ENCODE data around the gene OSM. TPM values are rescaled to one million over a fixed set of nuclear protein-coding genes. Genes with fewer than 3 reads are reported as not detected.

Gene OSM
- polyA plus RNA-seq, 2 of the 4 experiments (the other 2 are of a cell fraction), result not detected

DNA sequence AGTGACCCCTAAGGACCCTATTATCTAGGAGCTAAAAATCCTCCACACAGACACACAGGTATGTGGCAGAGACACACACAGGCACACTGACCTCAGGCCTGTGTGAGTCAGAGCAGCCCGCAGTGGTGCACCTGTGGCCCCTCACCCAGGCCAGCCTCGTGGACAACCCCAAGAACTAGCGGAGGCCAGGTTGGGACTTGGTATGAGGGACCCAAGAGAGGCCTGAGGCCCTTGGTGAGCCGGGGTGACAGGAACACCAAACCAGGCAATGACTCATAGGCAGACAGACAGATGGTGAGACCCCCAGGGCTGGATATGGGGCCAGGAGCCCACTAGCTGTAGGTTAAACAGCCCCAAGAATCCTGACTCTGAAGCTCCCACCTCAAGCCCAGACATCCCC, 16.7 kb upstream of the OSM start:
- 100% methylated on average over 1 of the region's 4 CpGs for WGBS (ENCODE audit: missing lambda C conversion rate)
- POLR2A ChIA-PET, result no interaction called here
- ATAC-seq (no peak), FAIRE-seq (no peak), DNase-seq (ENCODE audit: low read depth in 1 of 2, low spot score in 1 of 2) (no peak)
- peaks cover 25% of the 10 kb centered on the region for H3K4me1 ChIP-seq
- H3K4me2 ChIP-seq, result no peak overlapping the region
- TF ChIP-seq POLR2A (IDR thresholded peaks at IDR 0.05; ENCODE audit: low read length) (no peak), EHMT2 (IDR thresholded peaks at IDR 0.05; ENCODE audit: low read depth) (no peak), CEBPB (IDR thresholded peaks at IDR 0.05) (no peak)
- TF ChIP-seq, protein P1, sequence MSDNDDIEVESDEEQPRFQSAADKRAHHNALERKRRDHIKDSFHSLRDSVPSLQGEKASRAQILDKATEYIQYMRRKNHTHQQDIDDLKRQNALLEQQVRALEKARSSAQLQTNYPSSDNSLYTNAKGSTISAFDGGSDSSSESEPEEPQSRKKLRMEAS (IDR thresholded peaks at IDR 0.05), result no peak
- CTCF ChIA-PET, result interaction anchor here (5.5 kb wide), 1 partner anchor 20 kb away, joined by 34 read pairs; no protein-coding TSS in a partner anchor
- H3K27ac ChIP-seq, result peak overlapping the region in 1 of 2 experiments; percentile 28; a peak in 2 of 6 replicates
- H3K4me3 ChIP-seq, result no peak overlapping the region
- no peaks in the 10 kb centered on the region for H3K9me3 ChIP-seq

- DNase-seq (ENCODE audit: low read depth in 1 of 2, low spot score in 1 of 2) (no peak), ATAC-seq (no peak), FAIRE-seq (no peak)
- Histone ChIP-seq H3K4me1 (peaks cover 28% of the 10 kb centered on the region), H3K27ac (peak overlapping the region in 1 of 2 experiments; percentile 25; a peak in 1 of 6 replicates), H3K4me2 (no peak overlapping the region), H3K4me3 (no peak overlapping the region), H3K9me3 (no peaks in the 10 kb centered on the region)
- POLR2A ChIA-PET, result no interaction called here
- CTCF ChIA-PET, result interaction anchor here (5.5 kb wide), 1 partner anchor 19 kb away, joined by 34 read pairs; no protein-coding TSS in a partner anchor
- WGBS (ENCODE audit: missing lambda C conversion rate), result 88% methylated on average over 3 of the region's 7 CpGs
- TF ChIP-seq HOXB13 (CRISPR knock-in tag; IDR thresholded peaks at IDR 0.05; ENCODE audit: low read depth) (no peak), ATOH8 (CRISPR knock-in tag; IDR thresholded peaks at IDR 0.05; ENCODE audit: low read depth) (no peak), ZNF302 (CRISPR knock-in tag; IDR thresholded peaks at IDR 0.05) (no peak), TFCP2L1 (CRISPR knock-in tag; IDR thresholded peaks at IDR 0.05) (no peak), USF2 (IDR thresholded peaks at IDR 0.05) (no peak), CBX8 (IDR thresholded peaks at IDR 0.05) (no peak), KDM1A (IDR thresholded peaks at IDR 0.05; ENCODE audit: low read depth) (no peak), FOXS1 (CRISPR knock-in tag; IDR thresholded peaks at IDR 0.05) (no peak), EP300 (IDR thresholded peaks at IDR 0.05) (no peak), JUN (IDR thresholded peaks at IDR 0.05) (no peak), ZFP36 (IDR thresholded peaks at IDR 0.05; ENCODE audit: borderline replicate concordance, partially characterized antibody) (no peak), CHD4 (IDR thresholded peaks at IDR 0.05; ENCODE audit: borderline replicate concordance) (no peak), NFE2L2 (conservative IDR thresholded peaks at IDR 0.05; ENCODE audit: low read length) (no peak), JUNB (IDR thresholded peaks at IDR 0.05) (no peak)
These were observed 16.0 kb upstream of the OSM start for GRCh38 chr22:30282616-30283046.

- no peak overlapping the region for H3K4me2 ChIP-seq
- POLR2A ChIA-PET, result no interaction called here
- CTCF ChIA-PET, result interaction anchor here (0.7 to 5.5 kb wide), 7 partner anchors 7 to 192 kb away, joined by 3 to 34 read pairs (median 3); no protein-coding TSS in a partner anchor
- TF ChIP-seq ZC3H11A (IDR thresholded peaks at IDR 0.05) (no peak), CHD2 (IDR thresholded peaks at IDR 0.05; ENCODE audit: low read length, partially characterized antibody) (no peak), HDAC2 (IDR thresholded peaks at IDR 0.05) (no peak), KDM1A (IDR thresholded peaks at IDR 0.05; ENCODE audit: low read depth) (no peak)
- TF ChIP-seq, protein P1 (IDR thresholded peaks at IDR 0.05), result no peak
- no peak for ATAC-seq
- H3K4me1 ChIP-seq, result peaks cover 11% of the 10 kb centered on the region; the same call in 1 of the 3 replicates
- no peak overlapping the region; a peak in 1 of 6 replicates for H3K27ac ChIP-seq
- no peak for FAIRE-seq
- WGBS (ENCODE audit: missing lambda C conversion rate), result 81% methylated on average over 8 of the region's 8 CpGs
- no peak overlapping the region for H3K4me3 ChIP-seq
- H3K9me3 ChIP-seq, result no peaks in the 10 kb centered on the region
- no peak for DNase-seq (ENCODE audit: low read depth in 1 of 2, low spot score in 1 of 2)
These were observed 13.9 kb upstream of the OSM start for GRCh38 chr22:30280505-30280904.

Measured in A549 (cell line).